WTC11 (cell line): Measurements from ENCODE around the gene PLSCR2.

ENCODE experiments used
- AFF4 ChIP-seq: sonication (generic); formaldehyde crosslinking; IDR thresholded peaks from 2 replicates; pipeline ENCODE4 v1.8.1; 2023; ENCODE audit warnings: mild to moderate bottlenecking, missing genetic modification reagents, borderline replicate concordance
- ATF2 ChIP-seq: sonication (generic); formaldehyde crosslinking; IDR thresholded peaks from 2 replicates; pipeline ENCODE4 v1.8.1; 2022; ENCODE audit warnings: low read depth, missing genetic modification reagents, borderline replicate concordance
- CTCF ChIP-seq: fragments of 200-600 bp; IDR thresholded peaks from 2 replicates; pipeline ENCODE4 v1.8.0; 2022; ENCODE audit warnings: antibody characterized with exemption
- JUN ChIP-seq: sonication (generic); formaldehyde crosslinking; IDR thresholded peaks from 2 replicates; pipeline ENCODE4 v1.8.0; 2023; ENCODE audit warnings: mild to moderate bottlenecking, missing genetic modification reagents
- MXD4 ChIP-seq: fragments of 250-450 bp; sonication (Bioruptor Pico); IDR thresholded peaks from 2 replicates; pipeline ENCODE4 v1.8.0; 2021; ENCODE audit warnings: mild to moderate bottlenecking, moderate library complexity, borderline replicate concordance
- NR2C2 ChIP-seq: sonication (generic); formaldehyde crosslinking; IDR thresholded peaks from 2 replicates; pipeline ENCODE4 v1.8.0; 2022; ENCODE audit warnings: mild to moderate bottlenecking, missing genetic modification reagents
- NR3C1 ChIP-seq: sonication (generic); formaldehyde crosslinking; conservative IDR thresholded peaks from 2 replicates; pipeline ENCODE4 v1.8.1; 2023; ENCODE audit warnings: low read depth, mild to moderate bottlenecking, missing genetic modification reagents
- OVOL2 ChIP-seq: fragments of 250-450 bp; sonication (Bioruptor Pico); IDR thresholded peaks from 2 replicates; pipeline ENCODE4 v1.9.0; 2021; ENCODE audit warnings: mild to moderate bottlenecking, borderline replicate concordance
- PRDM15 ChIP-seq: sonication (generic); formaldehyde crosslinking; IDR thresholded peaks from 2 replicates; pipeline ENCODE4 v1.8.0; 2022; ENCODE audit warnings: missing genetic modification reagents
- PREB ChIP-seq: sonication (generic); formaldehyde crosslinking; IDR thresholded peaks from 2 replicates; pipeline ENCODE4 v1.8.1; 2022; ENCODE audit warnings: mild to moderate bottlenecking, missing genetic modification reagents, moderate library complexity, borderline replicate concordance
- USF2 ChIP-seq: sonication (generic); formaldehyde crosslinking; IDR thresholded peaks from 2 replicates; pipeline ENCODE4 v1.8.1; 2023; ENCODE audit warnings: mild to moderate bottlenecking, missing genetic modification reagents, moderate library complexity

DNA sequence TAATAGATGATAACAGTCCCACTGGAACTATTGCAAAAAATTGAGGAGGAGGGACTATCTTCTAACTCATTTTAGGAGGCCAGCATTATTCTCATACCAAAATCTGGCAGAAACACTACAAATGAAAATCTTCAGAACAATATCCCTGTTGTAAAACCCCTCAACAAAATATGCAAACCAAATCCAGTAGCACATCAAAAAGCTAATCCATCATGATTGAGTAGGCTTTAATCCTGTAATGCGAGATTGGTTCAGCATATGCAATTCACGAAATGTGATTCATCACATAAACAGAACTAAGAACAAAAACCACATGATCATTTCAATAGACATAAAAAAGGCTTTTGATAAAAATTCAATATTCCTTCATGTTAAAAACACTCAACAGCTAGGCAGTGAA, 23.9 kb upstream of the PLSCR2 start:
- TF ChIP-seq OVOL2, result no peak
- no peak for TF ChIP-seq CTCF
- no peak for TF ChIP-seq PRDM15
- no peak for TF ChIP-seq NR2C2 (CRISPR knock-in tag)
- no peak for TF ChIP-seq NR3C1 (CRISPR knock-in tag)
- no peak for TF ChIP-seq MXD4 (CRISPR knock-in tag)
- TF ChIP-seq ATF2, result no peak
- no peak for TF ChIP-seq AFF4 (CRISPR knock-in tag)
- TF ChIP-seq PREB, result no peak
- no peak for TF ChIP-seq JUN (CRISPR knock-in tag)
- no peak for TF ChIP-seq USF2 (CRISPR knock-in tag)
